A549 (cell line): ENCODE measurements around the gene DCAF11. TPM values are rescaled to one million over a fixed set of nuclear protein-coding genes. Genes with fewer than 3 reads are reported as not detected.

Experiments used
- ATAC-seq, 2 experiments: fragments of 200-7000 bp in 1 of 2; fragments of >200 bp in 1 of 2; cut with Nextera tagmentation in 1 of 2; cut with Tn5 transposase in 1 of 2; 3 replicates each; pipeline versions ENCODE4 v1.8.0 to v1.9.1; 2018 to 2020; ENCODE audit warnings: mild to moderate bottlenecking in 1 of 2, moderate library complexity in 1 of 2
- CTCF ChIA-PET: fragments of 300-600 bp; sonication (Branson Sonifier 250); formaldehyde crosslinking; extraction: SDS; loops from one replicate; lab custom pipeline; 2021; ENCODE audit warnings: antibody characterized with exemption, inconsistent platforms; lab: Yijun Ruan, JAX
- POLR2A ChIA-PET: fragments of 350-600 bp; formaldehyde crosslinking; extraction: SDS; loops from one replicate; lab custom pipeline; 2021; ENCODE audit warnings: antibody characterized with exemption, inconsistent platforms; lab: Yijun Ruan, JAX
- DNase-seq, 2 experiments: peaks; one replicate each; pipeline versions ENCODE4 v3.0.0 to v3.0.0-alpha.2; 2011 to 2016; ENCODE audit warnings: low read depth in 1 of 2, low spot score in 1 of 2
- FAIRE-seq: peaks from 2 replicates; lab custom pipeline; 2011; peaks lifted over from hg19 to GRCh38; lab: Jason Lieb, UNC
- H3K27ac ChIP-seq, 2 experiments: fragments of >200 bp; sonication (Bioruptor Twin); formaldehyde crosslinking; 3 replicates each; pipeline ENCODE4 v1.5.1; 2016 to 2017
- H3K4me1 ChIP-seq: fragments of >200 bp; sonication (Bioruptor Twin); formaldehyde crosslinking; 3 replicates; pipeline ENCODE4 v1.6.1; 2016
- H3K4me2 ChIP-seq: fragments of >200 bp; sonication (Bioruptor Twin); formaldehyde crosslinking; 3 replicates; pipeline ENCODE4 v1.6.1; 2016
- H3K4me3 ChIP-seq: fragments of >200 bp; sonication (Bioruptor Twin); formaldehyde crosslinking; 3 replicates; pipeline ENCODE4 v1.5.1; 2016
- H3K9me3 ChIP-seq: fragments of >200 bp; sonication (Bioruptor Twin); formaldehyde crosslinking; 3 replicates; pipeline ENCODE4 v1.6.1; 2016
- EHF ChIP-seq: fragments of 250-450 bp; sonication (Bioruptor Pico); IDR thresholded peaks from 2 replicates; pipeline ENCODE4 v1.5.0; 2020; ENCODE audit warnings: mild to moderate bottlenecking
- EP300 ChIP-seq, 2 experiments: fragments of >200 bp; sonication (Bioruptor Twin); formaldehyde crosslinking; IDR thresholded peaks; 2 replicates in 1 of 2; 3 replicates in 1 of 2; pipeline ENCODE4 v1.6.1; 2016 to 2017
- FOSB ChIP-seq: fragments of 250-450 bp; sonication (Bioruptor Pico); IDR thresholded peaks from 2 replicates; pipeline ENCODE4 v1.5.0; 2020; ENCODE audit warnings: mild to moderate bottlenecking, moderate library complexity
- FOSL2 ChIP-seq, 2 experiments: fragments of 450-650 bp in 1 of 2; fragments of >200 bp in 1 of 2; sonication (Bioruptor Twin) in 1 of 2; formaldehyde crosslinking; IDR thresholded peaks; 2 replicates each; pipeline versions ENCODE4 v1.5.0 to v1.6.1; 2016 to 2020; ENCODE audit warnings: mild to moderate bottlenecking in 1 of 2, moderate library complexity in 1 of 2
- HDAC2 ChIP-seq: fragments of 200-600 bp; sonication (generic); IDR thresholded peaks from 2 replicates; pipeline ENCODE4 v1.6.1; 2016
- HOXA7 ChIP-seq: fragments of 250-450 bp; sonication (Bioruptor Pico); IDR thresholded peaks from 2 replicates; pipeline ENCODE4 v1.5.0; 2020; ENCODE audit warnings: mild to moderate bottlenecking, moderate library complexity
- HOXB13 ChIP-seq: fragments of 250-450 bp; sonication (Bioruptor Pico); IDR thresholded peaks from 2 replicates; pipeline ENCODE4 v1.5.0; 2020; ENCODE audit warnings: low read depth, mild to moderate bottlenecking, moderate library complexity
- JUN ChIP-seq, 2 experiments: fragments of >200 bp; sonication (Bioruptor Twin); formaldehyde crosslinking; IDR thresholded peaks; 2 replicates in 1 of 2; 3 replicates in 1 of 2; pipeline ENCODE4 v1.6.1; 2016 to 2017
- KDM1A ChIP-seq: fragments of 200-600 bp; sonication (generic); IDR thresholded peaks from 2 replicates; pipeline ENCODE4 v1.6.1; 2016; ENCODE audit warnings: low read depth, mild to moderate bottlenecking
- MAX ChIP-seq: IDR thresholded peaks from 2 replicates; pipeline ENCODE4 v1.6.1; 2012
- NR3C1 ChIP-seq: fragments of >200 bp; sonication (Bioruptor Twin); formaldehyde crosslinking; IDR thresholded peaks from 3 replicates; pipeline ENCODE4 v1.6.1; 2017
- POLR2A ChIP-seq: IDR thresholded peaks from 2 replicates; pipeline ENCODE4 v1.6.1; 2012; ENCODE audit warnings: mild to moderate bottlenecking, low read length
- RFX5 ChIP-seq: fragments of 450-650 bp; IDR thresholded peaks from 2 replicates; pipeline ENCODE4 v1.7.1; 2014; ENCODE audit warnings: antibody characterized with exemption, mild to moderate bottlenecking, moderate library complexity
- SMC3 ChIP-seq: fragments of >200 bp; sonication (Bioruptor Twin); formaldehyde crosslinking; IDR thresholded peaks from 3 replicates; pipeline ENCODE4 v1.6.1; 2018; ENCODE audit warnings: inconsistent platforms
- SREBF2 ChIP-seq: fragments of 450-650 bp; IDR thresholded peaks from 2 replicates; pipeline ENCODE4 v1.6.1; 2014; ENCODE audit warnings: mild to moderate bottlenecking, moderate library complexity
- WGBS: methylation state at CpG from one replicate; pipeline ENCODE4 v1.1.6; 2017; ENCODE audit errors: missing lambda C conversion rate; 5-methylcytosine and 5-hydroxymethylcytosine counted together
- polyA plus RNA-seq, 4 experiments: library from polyadenylated mRNA; depleted of rRNA in 3 of 4; stranded (reverse); fragments of >200 nt; fragmentation: RNase III in 1 of 4; extraction: RNeasy Plus Mini Kit Qiagen cat#74134 plus additional on column Dnase treatment in 1 of 4; gene quantifications; 2 replicates in 3 of 4; 3 replicates in 1 of 4; pipeline ENCODE4 v1.2.3, GENCODE V29; 2011 to 2017
- TF ChIP-seq, protein P1 (sequence below): fragments of >200 bp; sonication (Bioruptor Twin); formaldehyde crosslinking; IDR thresholded peaks from 2 replicates; pipeline ENCODE4 v1.6.1; 2016
- TF ChIP-seq, protein P2 (sequence below): fragments of 200-600 bp; sonication (generic); IDR thresholded peaks from 2 replicates; pipeline ENCODE4 v1.6.1; 2016; ENCODE audit warnings: antibody characterized with exemption, mild to moderate bottlenecking, moderate library complexity
- TF ChIP-seq, protein P3 (sequence below): fragments of 450-650 bp; IDR thresholded peaks from 2 replicates; pipeline ENCODE4 v1.6.1; 2014; ENCODE audit warnings: antibody characterized with exemption

DCAF11 gene
- polyA plus RNA-seq, 2 of the 4 experiments (the other 2 are of a cell fraction), result 27.9 to 30.7 TPM

DNA sequence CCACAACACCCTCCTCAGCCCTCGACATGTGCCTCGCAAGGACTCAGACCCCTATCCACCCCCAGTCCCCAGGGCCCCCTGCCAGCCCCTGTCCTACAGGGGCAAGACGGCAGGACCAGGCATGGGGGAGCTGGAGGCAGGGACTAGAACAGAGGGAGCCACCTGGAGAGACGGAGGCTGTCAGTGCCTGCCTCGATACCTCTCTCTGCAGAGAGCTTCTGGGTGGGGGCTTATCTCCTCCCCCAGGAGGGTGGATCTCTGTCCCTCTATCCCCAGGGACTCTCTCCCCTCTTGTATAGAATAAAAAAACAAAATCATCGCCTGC lies 45.2 kb upstream of the DCAF11 start (continued):
- no peak for TF ChIP-seq POLR2A
- no peak for TF ChIP-seq JUN (IDR thresholded peaks at IDR 0.05)
- TF ChIP-seq HOXA7 (CRISPR knock-in tag), result no peak
- no peak for TF ChIP-seq SREBF2
- no peak for TF ChIP-seq FOSB (CRISPR knock-in tag)
- no peak for TF ChIP-seq FOSL2 (IDR thresholded peaks at IDR 0.05)
- TF ChIP-seq FOSL2 (CRISPR knock-in tag; IDR thresholded peaks at IDR 0.05), result no peak
- TF ChIP-seq HOXB13, result no peak
- TF ChIP-seq, protein P1, sequence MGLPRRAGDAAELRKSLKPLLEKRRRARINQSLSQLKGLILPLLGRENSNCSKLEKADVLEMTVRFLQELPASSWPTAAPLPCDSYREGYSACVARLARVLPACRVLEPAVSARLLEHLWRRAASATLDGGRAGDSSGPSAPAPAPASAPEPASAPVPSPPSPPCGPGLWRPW, result no peak

- H3K4me2 ChIP-seq, result no peak overlapping the region
- no peaks in the 10 kb centered on the region for H3K4me1 ChIP-seq
- H3K4me3 ChIP-seq, result no peak overlapping the region
- FAIRE-seq (no peak), ATAC-seq (no peak), DNase-seq (no peak)
- CTCF ChIA-PET, result interaction anchor here (0.6 to 11.2 kb wide), 6 partner anchors 11 to 951 kb away, joined by 3 to 101 read pairs (median 4); partner anchors contain the start of gene PCK2
- POLR2A ChIA-PET, result interaction anchor here (1.0 to 1.9 kb wide), 2 partner anchors 10 to 24 kb away, joined by 3 to 5 read pairs; partner anchors contain the start of gene PCK2
- TF ChIP-seq HDAC2, result no peak
- TF ChIP-seq KDM1A, result no peak
- no peak for TF ChIP-seq JUN (IDR thresholded peaks at IDR 0.05)
- TF ChIP-seq SMC3, result no peak
- no peak for TF ChIP-seq MAX
- TF ChIP-seq, protein P2, sequence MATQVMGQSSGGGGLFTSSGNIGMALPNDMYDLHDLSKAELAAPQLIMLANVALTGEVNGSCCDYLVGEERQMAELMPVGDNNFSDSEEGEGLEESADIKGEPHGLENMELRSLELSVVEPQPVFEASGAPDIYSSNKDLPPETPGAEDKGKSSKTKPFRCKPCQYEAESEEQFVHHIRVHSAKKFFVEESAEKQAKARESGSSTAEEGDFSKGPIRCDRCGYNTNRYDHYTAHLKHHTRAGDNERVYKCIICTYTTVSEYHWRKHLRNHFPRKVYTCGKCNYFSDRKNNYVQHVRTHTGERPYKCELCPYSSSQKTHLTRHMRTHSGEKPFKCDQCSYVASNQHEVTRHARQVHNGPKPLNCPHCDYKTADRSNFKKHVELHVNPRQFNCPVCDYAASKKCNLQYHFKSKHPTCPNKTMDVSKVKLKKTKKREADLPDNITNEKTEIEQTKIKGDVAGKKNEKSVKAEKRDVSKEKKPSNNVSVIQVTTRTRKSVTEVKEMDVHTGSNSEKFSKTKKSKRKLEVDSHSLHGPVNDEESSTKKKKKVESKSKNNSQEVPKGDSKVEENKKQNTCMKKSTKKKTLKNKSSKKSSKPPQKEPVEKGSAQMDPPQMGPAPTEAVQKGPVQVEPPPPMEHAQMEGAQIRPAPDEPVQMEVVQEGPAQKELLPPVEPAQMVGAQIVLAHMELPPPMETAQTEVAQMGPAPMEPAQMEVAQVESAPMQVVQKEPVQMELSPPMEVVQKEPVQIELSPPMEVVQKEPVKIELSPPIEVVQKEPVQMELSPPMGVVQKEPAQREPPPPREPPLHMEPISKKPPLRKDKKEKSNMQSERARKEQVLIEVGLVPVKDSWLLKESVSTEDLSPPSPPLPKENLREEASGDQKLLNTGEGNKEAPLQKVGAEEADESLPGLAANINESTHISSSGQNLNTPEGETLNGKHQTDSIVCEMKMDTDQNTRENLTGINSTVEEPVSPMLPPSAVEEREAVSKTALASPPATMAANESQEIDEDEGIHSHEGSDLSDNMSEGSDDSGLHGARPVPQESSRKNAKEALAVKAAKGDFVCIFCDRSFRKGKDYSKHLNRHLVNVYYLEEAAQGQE, result no peak
- TF ChIP-seq, protein P3, sequence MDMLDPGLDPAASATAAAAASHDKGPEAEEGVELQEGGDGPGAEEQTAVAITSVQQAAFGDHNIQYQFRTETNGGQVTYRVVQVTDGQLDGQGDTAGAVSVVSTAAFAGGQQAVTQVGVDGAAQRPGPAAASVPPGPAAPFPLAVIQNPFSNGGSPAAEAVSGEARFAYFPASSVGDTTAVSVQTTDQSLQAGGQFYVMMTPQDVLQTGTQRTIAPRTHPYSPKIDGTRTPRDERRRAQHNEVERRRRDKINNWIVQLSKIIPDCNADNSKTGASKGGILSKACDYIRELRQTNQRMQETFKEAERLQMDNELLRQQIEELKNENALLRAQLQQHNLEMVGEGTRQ, result no peak
- no peak for TF ChIP-seq NR3C1
- TF ChIP-seq, protein P1, result no peak
- H3K9me3 ChIP-seq, result no peaks in the 10 kb centered on the region
- no peak overlapping the region for H3K27ac ChIP-seq
- 58% methylated on average over 10 of the region's 10 CpGs for WGBS
These were observed 44.1 kb upstream of the DCAF11 start for GRCh38 chr14:24070285-24071143.

DNA sequence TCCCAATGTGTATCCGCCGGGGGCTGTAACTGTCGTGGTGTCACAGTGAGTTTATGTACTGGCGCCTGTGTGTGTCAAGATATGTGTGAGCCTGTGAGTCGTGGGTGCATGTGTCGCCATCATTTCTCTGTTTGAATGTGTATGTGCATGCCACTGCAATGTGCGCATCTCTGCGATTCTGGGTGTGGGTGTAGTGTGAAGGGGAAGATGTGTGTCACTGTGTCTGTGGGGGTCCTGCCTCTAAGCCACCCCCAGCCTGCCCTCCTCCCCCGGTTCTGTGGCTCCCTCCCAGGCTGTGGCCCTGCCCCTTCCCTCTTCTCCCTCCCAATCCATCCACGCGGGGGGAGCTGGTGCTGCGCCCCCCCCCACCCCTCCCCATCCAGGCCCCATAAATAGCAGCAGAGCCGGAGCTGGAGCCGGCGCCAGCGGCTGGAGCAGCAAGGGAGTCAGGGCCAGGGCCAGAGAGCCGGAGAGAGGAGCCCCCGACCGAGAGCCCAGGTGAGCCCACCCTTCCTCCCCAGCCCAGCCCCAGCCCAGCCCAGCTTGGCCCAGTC lies 43.4 kb upstream of the DCAF11 start, which contains the start of gene CPNE6:
CPNE6 (plus strand) TSS at position 419 of the 554 bp plus-strand sequence. CDS start 1,375 bp downstream, outside the sequence.
- no peak for ATAC-seq
- TF ChIP-seq RFX5 (no peak), SREBF2 (no peak), EP300 (IDR thresholded peaks at IDR 0.05) (no peak), EHF (CRISPR knock-in tag) (no peak), KDM1A (no peak)
- CTCF ChIA-PET, result interaction anchor here (0.7 to 11.2 kb wide), 4 partner anchors 12 to 37 kb away, joined by 3 to 101 read pairs (median 11); partner anchors contain the start of gene PCK2

More for the DNA sequence above, 43.4 kb upstream of the DCAF11 start, which contains the start of gene CPNE6:
- 46% methylated on average over 14 of the region's 19 CpGs for WGBS
- no peak within 1 kb of the TSS for H3K4me2 ChIP-seq
- H3K27ac ChIP-seq, result no peak within 1 kb of the TSS
- H3K4me3 ChIP-seq, result no peak within 1 kb of the TSS
- DNase-seq (no peak), FAIRE-seq (no peak)
- H3K4me1 ChIP-seq, result no peaks in the 10 kb centered on the region
- H3K9me3 ChIP-seq, result no peaks in the 10 kb centered on the region
- POLR2A ChIA-PET, result interaction anchor here (1.0 to 1.9 kb wide), 2 partner anchors 9 to 23 kb away, joined by 3 to 5 read pairs; partner anchors contain the start of gene PCK2
